ENCODE data around the gene NOS3. TPM values are rescaled to one million over a fixed set of nuclear protein-coding genes. Genes with fewer than 3 reads are reported as not detected.
A peak's percentile ranks its signal among the peaks of the same experiment; 100 is the strongest.
"Not testable (repeated sequence)": the region's sequence is repeated elsewhere in the genome, so short reads cannot be mapped to it uniquely, and the experiment has no call there.

Gene NOS3
- total and polyA plus RNA-seq, 9 donors = 4.9 to 8.9 (median 6.9) TPM

DNA sequence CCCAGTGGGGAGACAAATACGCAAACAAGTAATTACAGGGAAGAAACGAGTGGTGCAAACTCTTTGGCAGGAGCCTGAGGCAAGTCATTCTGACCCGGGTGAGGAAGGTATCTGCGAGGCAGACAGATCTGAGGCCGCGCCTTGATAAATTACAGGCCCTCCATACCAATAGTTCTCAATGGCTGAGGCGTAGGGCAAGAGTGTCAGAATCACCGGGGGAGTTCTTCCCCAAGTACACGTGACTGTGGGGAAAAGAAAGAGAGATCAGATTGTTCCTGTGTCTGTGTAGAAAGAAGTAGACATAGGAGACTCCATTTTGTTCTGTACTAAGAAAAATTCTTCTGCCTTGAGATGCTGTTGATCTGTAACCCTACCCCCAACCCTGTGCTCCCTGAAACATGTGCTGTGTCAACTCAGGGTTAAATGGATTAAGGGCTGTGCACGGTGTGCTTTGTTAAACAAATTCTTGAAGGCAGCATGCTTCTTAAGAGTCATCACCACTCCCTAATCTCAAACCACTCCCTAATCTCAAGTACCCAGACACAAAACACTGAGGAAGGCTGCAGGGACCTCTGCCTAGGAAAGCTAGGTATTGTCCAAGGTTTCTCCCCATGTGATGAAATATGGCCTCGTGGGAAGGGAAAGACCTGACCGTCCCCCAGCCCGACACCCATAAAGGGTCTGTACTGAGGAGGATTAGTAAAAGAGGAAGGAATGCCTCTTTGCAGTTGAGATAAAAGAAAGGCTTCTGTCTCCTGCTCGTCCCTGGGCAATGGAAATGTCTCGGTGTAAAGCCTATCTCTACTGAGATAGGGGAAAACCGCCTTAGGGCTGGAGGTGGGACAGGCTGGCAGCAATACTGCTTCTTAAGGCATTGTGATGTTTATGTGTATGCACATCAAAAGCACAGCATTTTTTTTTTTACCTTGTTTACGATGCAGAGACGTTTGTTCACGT lies 36.2 kb downstream of the NOS3 start:
- H3K4me3 ChIP-seq (ENCODE audit: low read length); H3K27me3 ChIP-seq (ENCODE audit: control insufficient read depth, insufficient read depth, low read length); DNase-seq; H3K9me3 ChIP-seq (replicated peaks; ENCODE audit: control insufficient read depth, low read depth, low read length); H3K36me3 ChIP-seq (ENCODE audit: control insufficient read depth, insufficient read depth, low read length); H3K27ac ChIP-seq (ENCODE audit: low read length): not testable (repeated sequence)
- H3K4me1 ChIP-seq (ENCODE audit: control insufficient read depth, insufficient read depth, low read length) = peaks cover 15% of the 10 kb centered on the region
- WGBS (ENCODE audit: insufficient coverage) = 28% methylated on average over 6 of the region's 19 CpGs

DNA sequence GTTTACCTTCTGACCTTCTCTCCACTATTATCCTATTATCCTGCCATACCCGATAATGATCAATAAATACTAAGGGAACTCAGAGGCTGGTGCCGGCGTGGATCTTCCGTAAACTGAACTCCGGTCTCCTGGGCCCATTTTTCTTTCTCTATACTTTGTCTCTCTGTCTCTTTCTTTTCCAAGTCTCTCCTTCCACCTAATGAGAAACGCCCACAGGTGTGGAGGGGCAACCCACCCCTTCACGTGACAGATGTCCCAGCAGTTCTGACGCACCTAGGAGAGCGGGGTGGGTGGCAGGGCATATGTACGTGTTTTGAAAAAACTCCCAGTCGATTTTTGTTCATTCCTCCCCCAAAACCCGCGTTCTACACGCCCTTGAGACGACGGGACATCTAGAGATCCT lies 36.9 kb downstream of the NOS3 start:
- peak overlapping the region; percentile 81 for H3K4me3 ChIP-seq (ENCODE audit: low read length)
- peak overlapping the region; percentile 83 for H3K27ac ChIP-seq (ENCODE audit: low read length)
- 5% methylated on average over 11 of the region's 16 CpGs for WGBS (ENCODE audit: insufficient coverage)
- H3K36me3 ChIP-seq (ENCODE audit: control insufficient read depth, insufficient read depth, low read length); H3K27me3 ChIP-seq (ENCODE audit: control insufficient read depth, insufficient read depth, low read length); DNase-seq; H3K9me3 ChIP-seq (replicated peaks; ENCODE audit: control insufficient read depth, low read depth, low read length): not testable (repeated sequence)
- H3K4me1 ChIP-seq (ENCODE audit: control insufficient read depth, insufficient read depth, low read length) = peaks cover 15% of the 10 kb centered on the region

DNA sequence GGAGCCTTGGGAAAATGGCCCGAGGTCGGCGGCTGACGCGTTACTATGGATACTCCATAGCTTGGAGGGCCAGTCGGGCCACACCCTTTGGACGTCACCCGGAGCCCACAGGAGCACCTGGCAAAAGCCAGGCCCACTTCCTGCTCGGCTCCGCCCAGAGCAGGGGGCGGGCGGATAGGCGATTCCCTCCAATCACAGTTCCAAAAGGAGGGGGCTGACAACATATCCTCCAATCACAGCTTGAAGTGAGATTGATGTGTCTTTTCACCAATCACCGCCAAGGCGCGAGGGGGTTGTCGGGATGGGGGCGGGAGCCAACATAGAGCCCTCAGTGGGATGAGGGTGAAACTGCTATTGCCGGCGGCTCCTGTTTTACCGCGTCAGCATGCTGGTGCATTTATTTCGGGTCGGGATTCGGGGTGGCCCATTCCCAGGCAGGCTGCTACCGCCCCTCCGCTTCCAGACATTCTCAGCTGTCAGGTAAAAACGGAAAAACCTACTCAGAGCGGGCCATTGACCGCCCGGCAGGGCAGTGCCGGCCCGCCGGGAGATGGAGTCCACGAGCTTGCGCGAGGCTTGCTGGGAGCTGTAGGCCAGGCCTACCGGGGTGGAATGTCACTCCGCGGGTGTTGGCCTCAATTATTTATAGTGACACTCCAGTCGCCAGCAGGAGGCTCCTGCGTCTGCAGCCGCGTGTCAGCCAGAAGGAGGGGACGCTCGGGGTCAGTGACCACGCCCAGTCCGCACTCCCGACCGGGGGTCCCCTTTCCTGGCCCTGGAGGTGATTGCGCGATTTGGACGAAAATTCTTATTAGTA lies 37.5 kb downstream of the NOS3 start, which contains the start of gene ABCB8:
ABCB8 (plus strand) TSS at position 320 of the 817 bp plus-strand sequence; CDS start at position 386, 66 bp downstream.
- peak within 1 kb of the TSS; percentile 81 for H3K4me3 ChIP-seq (ENCODE audit: low read length)
- H3K9me3 ChIP-seq (replicated peaks; ENCODE audit: control insufficient read depth, low read depth, low read length) = no peaks in the 10 kb centered on the region
- peak; percentile 100 for DNase-seq
- H3K4me1 ChIP-seq (ENCODE audit: control insufficient read depth, insufficient read depth, low read length) = peaks cover 15% of the 10 kb centered on the region
- WGBS (ENCODE audit: insufficient coverage) = 0% methylated on average over 42 of the region's 53 CpGs
- H3K27me3 ChIP-seq (ENCODE audit: control insufficient read depth, insufficient read depth, low read length) = peaks cover 3% of the 10 kb centered on the region
- H3K36me3 ChIP-seq (ENCODE audit: control insufficient read depth, insufficient read depth, low read length) = peaks cover 12% of the 10 kb centered on the region
- peak within 1 kb of the TSS; percentile 93 for H3K27ac ChIP-seq (ENCODE audit: low read length)

DNA sequence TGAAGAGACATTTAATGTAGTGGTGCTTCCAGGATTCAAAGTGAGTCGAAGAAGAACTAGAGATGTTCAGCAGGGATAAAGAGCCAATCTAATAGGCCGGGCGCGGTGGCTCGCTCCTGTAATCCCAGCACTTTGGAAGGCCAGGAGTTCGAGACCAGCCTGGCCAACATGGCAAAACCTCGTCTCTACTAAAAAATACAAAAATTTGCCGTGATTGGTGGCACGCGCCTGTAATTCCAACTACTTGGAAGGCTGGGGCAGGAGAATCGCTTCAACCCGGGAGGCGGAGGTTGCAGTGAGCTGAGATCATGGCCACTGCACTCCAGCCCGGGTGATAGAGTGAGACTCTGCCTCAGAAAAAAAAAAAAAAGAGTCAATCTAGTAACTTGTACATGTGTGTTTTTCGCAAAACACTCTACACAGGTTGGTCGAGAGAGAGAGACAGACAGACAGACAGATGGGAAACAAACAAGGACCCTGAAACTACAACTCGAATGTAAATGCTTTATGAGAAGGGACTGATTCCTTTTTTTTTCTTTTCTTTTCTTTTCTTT lies 38.2 kb downstream of the NOS3 start:
- Histone ChIP-seq H3K27ac (ENCODE audit: low read length) (peak overlapping the region; percentile 93), H3K4me1 (ENCODE audit: control insufficient read depth, insufficient read depth, low read length) (peaks cover 15% of the 10 kb centered on the region), H3K9me3 (replicated peaks; ENCODE audit: control insufficient read depth, low read depth, low read length) (no peaks in the 10 kb centered on the region), H3K4me3 (ENCODE audit: low read length) (peak overlapping the region; percentile 81), H3K36me3 (ENCODE audit: control insufficient read depth, insufficient read depth, low read length) (peaks cover 17% of the 10 kb centered on the region), H3K27me3 (ENCODE audit: control insufficient read depth, insufficient read depth, low read length) (peaks cover 2% of the 10 kb centered on the region)
- no peak for DNase-seq
- 27% methylated on average over 7 of the region's 17 CpGs for whole genome bisulfite sequencing (ENCODE audit: insufficient coverage)

DNA sequence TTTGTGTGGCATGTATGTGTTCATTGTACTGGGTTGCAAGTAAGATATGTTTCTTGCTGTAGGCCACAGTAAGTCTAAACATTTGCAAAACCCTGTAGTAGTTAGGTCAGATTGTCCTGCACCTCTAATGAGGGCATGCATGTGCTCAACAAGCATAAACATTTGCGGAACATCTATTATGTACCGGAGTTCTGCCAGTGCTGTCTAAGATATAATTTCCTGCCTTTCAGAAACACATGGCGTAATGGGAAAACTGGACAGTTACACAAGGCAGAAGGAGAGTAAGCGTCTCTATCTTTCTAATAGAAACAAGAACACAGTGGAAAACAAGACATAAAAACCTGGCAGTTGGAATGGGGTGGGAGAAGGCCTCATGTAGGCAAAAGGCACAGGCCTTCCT lies 40.2 kb downstream of the NOS3 start:
- WGBS (ENCODE audit: insufficient coverage) = 67% methylated on average over 1 of the region's 4 CpGs
- no peak for DNase-seq
- Histone ChIP-seq H3K4me1 (ENCODE audit: control insufficient read depth, insufficient read depth, low read length) (peaks cover 15% of the 10 kb centered on the region), H3K9me3 (replicated peaks; ENCODE audit: control insufficient read depth, low read depth, low read length) (no peaks in the 10 kb centered on the region), H3K27ac (ENCODE audit: low read length) (no peak overlapping the region), H3K4me3 (ENCODE audit: low read length) (no peak overlapping the region), H3K27me3 (ENCODE audit: control insufficient read depth, insufficient read depth, low read length) (no peaks in the 10 kb centered on the region), H3K36me3 (ENCODE audit: control insufficient read depth, insufficient read depth, low read length) (peaks cover 34% of the 10 kb centered on the region)

DNA sequence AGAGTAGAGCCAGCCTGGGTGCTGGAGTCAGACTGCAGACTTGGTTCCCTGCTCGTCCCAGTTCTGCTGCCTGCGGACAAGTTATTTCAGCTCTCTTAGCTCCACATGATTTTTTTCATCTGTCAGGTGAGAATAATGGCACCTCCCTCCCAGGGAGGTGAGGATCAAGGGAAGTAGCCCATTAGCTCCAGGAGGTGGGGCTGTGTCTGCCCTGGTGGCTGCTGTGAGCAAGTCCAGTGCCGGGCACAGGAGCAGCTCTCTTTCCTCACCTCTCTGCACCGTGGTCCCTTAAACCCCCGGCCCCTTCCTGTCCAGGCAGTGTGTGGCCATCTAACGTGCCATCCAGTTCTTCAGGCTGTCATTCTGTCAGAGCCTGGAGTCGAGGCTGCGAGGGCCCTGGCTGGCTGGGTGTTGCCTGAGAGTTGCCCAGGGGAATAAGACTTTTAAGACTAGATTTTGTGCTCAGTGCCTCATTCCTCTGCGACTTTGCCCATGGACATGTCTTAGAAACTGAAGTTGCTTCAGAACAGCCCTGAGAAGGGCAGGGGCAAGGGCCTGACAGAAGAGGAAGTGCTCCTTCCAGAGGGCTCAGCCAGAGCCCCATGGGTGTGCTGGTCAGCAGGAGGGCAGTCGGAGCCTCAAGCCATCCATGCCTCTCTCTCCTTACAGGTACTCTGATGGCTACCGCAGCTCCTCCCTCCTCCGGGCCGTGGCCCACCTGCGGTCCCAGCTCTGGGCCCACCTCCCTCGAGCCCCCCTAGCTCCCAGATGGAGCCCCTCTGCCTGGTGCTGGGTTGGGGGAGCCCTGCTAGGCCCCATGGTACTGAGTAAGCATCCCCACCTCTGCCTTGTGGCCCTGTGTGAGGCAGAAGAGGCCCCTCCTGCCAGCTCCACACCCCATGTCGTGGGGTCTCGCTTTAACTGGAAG lies 42.4 kb downstream of the NOS3 start:
- Histone ChIP-seq H3K4me3 (ENCODE audit: low read length) (no peak overlapping the region), H3K36me3 (ENCODE audit: control insufficient read depth, insufficient read depth, low read length) (peaks cover 47% of the 10 kb centered on the region), H3K27ac (ENCODE audit: low read length) (no peak overlapping the region), H3K27me3 (ENCODE audit: control insufficient read depth, insufficient read depth, low read length) (no peaks in the 10 kb centered on the region), H3K9me3 (replicated peaks; ENCODE audit: control insufficient read depth, low read depth, low read length) (no peaks in the 10 kb centered on the region), H3K4me1 (ENCODE audit: control insufficient read depth, insufficient read depth, low read length) (peaks cover 10% of the 10 kb centered on the region)
- WGBS (ENCODE audit: insufficient coverage) = 82% methylated on average over 9 of the region's 17 CpGs
- no peak for DNase-seq

DNA sequence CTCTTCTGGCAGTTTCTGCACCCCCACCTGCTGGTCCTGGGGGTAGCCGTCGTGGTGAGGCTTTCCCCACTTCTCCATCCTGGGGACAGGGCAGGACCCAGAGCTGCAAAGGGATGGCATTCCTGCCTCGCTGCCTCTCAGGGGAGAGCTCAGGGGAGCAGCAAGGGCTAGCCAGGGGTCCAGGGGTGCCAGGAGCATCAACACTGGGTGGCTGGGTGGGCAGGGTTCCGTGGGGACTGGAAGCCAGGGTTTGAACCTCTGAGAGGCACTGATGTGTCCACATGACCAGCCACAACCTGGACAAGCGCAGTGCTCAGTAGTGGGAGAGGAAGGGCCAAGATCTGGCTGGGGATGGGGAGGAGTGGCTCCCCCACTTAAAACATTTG lies 43.0 kb downstream of the NOS3 start:
- no peak overlapping the region for H3K27ac ChIP-seq (ENCODE audit: low read length)
- H3K27me3 ChIP-seq (ENCODE audit: control insufficient read depth, insufficient read depth, low read length) = no peaks in the 10 kb centered on the region
- H3K4me1 ChIP-seq (ENCODE audit: control insufficient read depth, insufficient read depth, low read length) = peaks cover 12% of the 10 kb centered on the region
- peaks cover 51% of the 10 kb centered on the region for H3K36me3 ChIP-seq (ENCODE audit: control insufficient read depth, insufficient read depth, low read length)
- no peak overlapping the region for H3K4me3 ChIP-seq (ENCODE audit: low read length)
- 82% methylated on average over 5 of the region's 5 CpGs for WGBS (ENCODE audit: insufficient coverage)
- no peaks in the 10 kb centered on the region for H3K9me3 ChIP-seq (replicated peaks; ENCODE audit: control insufficient read depth, low read depth, low read length)
- no peak for DNase-seq

DNA sequence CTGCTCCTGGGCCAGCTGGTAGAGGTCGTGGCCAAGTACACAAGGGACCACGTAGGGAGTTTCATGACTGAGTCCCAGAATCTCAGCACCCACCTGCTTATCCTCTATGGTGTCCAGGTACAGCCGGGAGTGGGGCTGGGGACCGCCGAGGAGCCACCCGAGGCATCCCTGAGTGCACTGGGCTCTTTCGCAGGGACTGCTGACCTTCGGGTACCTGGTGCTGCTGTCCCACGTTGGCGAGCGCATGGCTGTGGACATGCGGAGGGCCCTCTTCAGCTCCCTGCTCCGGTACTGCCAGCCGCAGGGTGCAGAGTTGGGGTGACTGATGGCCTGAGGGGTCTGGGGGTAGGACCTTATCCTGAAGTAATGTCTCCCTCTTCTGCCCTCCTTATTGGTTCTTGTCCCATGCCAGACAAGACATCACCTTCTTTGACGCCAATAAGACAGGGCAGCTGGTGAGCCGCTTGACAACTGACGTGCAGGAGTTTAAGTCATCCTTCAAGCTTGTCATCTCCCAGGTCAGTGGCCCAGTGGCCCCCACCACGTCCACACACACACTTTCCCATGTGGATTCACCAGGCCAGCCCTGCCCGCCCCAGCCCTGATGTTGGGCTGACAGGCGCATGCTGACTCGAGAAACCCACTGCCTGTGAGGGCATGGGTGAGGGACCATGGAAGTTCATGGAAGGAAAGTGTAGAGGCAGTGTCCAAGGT lies 43.7 kb downstream of the NOS3 start:
- Histone ChIP-seq H3K27ac (ENCODE audit: low read length) (no peak overlapping the region), H3K9me3 (replicated peaks; ENCODE audit: control insufficient read depth, low read depth, low read length) (no peaks in the 10 kb centered on the region), H3K36me3 (ENCODE audit: control insufficient read depth, insufficient read depth, low read length) (peaks cover 53% of the 10 kb centered on the region), H3K27me3 (ENCODE audit: control insufficient read depth, insufficient read depth, low read length) (no peaks in the 10 kb centered on the region), H3K4me3 (ENCODE audit: low read length) (no peak overlapping the region), H3K4me1 (ENCODE audit: control insufficient read depth, insufficient read depth, low read length) (peaks cover 13% of the 10 kb centered on the region)
- 91% methylated on average over 11 of the region's 21 CpGs for WGBS (ENCODE audit: insufficient coverage)
- DNase-seq = no peak
